Stimulated activated naive CD4-positive, alpha-beta T cell treated with Interleukin-2 at 50 U/mL for 16 hours (primary cell): ENCODE measurements around the gene HAGH.
A peak's percentile ranks its signal among the peaks of the same experiment; 100 is the strongest.

ENCODE experiments used
- DNase-seq: peaks from one replicate; lab custom pipeline; 2025; lab: John Stamatoyannopoulos, UW

HAGH gene

DNA sequence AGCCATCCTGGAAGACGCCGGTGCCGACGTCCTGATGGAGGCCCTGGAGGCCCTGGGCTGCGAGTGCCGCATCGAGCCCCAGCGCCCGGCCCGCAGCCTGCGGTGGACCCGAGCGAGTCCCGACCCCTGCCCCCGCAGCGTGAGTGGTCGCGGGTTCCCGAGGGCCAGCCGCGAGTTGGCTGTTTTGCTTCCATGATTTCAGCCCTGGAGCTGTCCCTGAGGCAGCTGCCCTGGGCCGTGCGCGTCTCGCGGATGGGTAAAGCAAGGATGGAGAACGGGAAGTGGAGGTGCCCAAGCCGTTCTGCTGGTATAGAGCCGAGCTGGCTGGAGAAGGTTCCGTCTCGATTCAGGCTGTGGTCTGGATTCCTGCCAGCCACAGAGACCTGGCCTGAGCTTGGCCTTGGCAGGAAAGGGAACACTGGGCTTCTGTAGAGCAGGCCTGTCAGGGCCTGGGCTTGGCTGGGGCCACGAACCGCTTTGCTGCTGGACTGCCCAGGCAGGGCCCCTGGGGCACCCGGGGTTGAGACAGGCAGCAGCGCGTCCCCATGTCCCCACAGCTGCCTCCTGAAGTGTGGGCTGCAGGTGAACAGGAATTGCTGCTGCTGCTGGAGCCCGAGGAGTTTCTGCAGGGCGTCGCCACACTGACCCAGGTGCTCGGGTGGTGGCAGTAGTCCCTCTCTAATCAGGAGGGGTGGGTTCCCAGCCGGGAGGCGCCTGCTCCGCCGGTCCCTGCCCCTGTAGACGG lies 52.8 kb downstream of the HAGH start:
- DNase-seq = no peak

DNA sequence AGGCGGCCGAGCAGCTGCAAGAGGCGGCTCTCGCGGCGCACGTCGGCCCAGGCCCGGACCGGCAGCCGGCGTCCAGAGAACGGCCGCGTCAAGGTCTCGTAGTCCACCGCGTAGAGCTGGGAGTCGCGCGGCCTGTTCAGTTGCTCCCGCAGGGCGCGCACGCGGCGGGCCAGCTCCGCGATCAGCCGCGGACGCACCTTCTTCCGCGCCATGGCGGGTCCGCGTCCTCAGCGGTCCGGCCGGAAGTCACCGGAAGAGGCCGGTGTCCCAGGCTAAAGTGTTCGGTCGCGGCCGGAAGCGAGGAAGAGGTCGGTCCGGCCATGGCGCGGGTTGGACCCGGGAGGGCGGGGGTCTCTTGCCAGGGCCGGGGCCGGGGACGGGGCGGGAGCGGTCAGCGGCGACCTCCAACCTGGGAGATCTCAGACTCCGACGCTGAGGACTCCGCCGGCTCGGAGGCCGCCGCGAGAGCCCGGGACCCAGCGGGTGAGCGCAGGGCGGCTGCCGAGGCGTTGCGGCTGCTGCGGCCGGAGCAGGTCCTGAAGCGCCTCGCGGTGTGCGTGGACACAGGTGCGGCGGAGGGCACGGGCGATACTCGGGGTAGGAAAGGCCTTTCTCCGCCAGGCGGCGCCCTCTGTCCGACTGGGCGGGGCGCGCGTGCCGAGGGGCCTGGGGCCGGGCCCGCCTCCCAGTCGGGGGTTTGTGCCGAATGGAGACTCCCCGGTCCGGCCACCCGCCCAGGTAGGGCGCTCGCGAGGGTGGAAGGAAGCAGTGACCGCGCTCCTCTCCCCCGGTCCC lies 53.5 kb downstream of the HAGH start, which contains the start of gene MRPS34:
TSS of gene MRPS34 (minus strand) at position 227 of the 795 bp plus-strand sequence. CDS start at position 212, 15 bp downstream.
- DNase-seq = peak; percentile 71

DNA sequence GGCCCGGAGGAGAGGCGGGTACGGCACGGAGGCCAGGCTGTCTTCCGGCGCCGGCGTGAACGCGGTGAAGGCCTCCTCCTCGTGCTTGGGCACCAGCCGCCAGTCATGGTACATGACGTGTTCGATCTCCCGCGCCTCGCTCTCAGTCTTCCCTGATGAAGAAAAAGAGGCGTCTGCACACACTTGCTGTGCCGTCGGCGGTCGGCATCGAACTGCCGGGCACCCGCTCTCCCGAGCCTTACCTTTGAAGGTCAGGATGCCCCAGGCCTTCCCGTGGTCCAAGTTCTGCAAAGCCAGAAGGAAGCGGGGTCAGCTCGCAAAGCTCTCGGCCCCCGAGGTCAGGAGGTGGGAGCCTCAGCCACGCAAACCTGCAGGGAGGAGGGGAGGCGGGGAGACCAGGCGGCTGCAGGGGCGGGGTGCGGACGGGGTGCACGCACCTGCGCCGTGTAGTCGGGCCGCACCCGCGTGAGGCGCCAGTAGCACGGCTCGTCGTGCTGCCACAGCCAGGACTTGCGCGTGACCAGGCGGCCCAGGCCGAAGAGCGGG lies 54.2 kb downstream of the HAGH start, which contains the start of gene EME2:
TSS of gene EME2 (plus strand) at position 449 of the 546 bp plus-strand sequence. CDS start 418 bp downstream, outside the sequence.
- DNase-seq = peak; percentile 50

DNA sequence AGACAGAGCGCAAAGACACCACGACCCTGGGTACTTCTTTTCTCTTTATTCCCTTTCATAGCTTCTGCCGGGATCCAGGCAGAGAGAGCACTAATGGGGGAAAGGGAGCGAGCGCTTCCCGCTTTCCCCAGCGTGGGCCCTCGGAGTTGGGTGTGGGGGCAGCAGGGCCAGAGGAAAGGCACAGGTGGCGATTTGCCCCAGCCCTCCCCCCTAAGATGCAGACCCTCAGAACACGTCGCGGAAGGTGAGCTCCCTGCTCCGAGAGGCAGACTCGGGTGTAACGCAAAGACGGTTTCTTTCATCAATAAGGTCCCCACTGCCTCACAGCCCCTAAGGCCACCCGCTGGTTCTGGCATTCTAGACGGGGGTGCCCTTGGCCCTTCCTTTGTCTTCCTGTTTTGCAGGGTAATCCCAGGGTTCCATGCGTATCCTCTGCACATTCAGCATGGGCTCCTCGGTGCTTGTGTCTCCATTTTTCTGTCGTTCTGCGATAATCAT lies 54.7 kb downstream of the HAGH start:
- no peak for DNase-seq

DNA sequence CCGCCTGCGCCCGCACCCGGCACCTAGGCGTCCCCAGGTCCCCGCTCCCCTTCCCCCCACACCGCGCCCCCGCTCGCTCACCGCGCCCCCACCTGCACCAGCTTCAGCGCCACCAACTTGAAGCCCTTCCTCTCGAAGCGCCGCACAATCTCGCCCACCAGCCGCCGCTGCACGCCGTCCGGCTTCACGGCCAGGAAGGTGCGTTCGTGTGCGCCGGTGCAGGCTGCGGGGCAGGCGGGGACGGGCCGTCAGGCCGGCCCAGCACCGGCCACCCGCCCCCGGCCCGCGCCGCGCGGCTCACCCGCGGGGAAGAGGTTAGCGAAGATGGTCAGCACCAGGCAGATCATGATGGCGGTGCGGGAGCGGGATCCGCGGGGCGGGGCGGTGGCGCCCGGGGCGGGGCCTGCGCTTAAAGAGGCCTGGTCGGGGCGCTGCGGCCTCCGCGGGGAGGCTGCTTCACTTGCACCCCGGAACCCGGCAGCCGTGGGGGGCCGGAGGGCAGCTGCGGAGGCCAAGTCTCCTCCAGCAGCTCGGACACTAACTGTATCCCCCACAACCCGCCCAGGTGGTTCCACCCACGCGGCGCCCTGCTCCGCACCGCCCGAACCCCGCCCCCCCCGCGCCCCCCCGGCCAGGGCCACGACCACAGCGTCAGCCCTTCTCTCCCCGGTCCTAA lies 55.3 kb downstream of the HAGH start, which contains the start of gene NME3:
TSS of gene NME3 (minus strand) at position 356 of the 676 bp plus-strand sequence. CDS start at position 347, 9 bp downstream.
- peak; percentile 75 for DNase-seq

DNA sequence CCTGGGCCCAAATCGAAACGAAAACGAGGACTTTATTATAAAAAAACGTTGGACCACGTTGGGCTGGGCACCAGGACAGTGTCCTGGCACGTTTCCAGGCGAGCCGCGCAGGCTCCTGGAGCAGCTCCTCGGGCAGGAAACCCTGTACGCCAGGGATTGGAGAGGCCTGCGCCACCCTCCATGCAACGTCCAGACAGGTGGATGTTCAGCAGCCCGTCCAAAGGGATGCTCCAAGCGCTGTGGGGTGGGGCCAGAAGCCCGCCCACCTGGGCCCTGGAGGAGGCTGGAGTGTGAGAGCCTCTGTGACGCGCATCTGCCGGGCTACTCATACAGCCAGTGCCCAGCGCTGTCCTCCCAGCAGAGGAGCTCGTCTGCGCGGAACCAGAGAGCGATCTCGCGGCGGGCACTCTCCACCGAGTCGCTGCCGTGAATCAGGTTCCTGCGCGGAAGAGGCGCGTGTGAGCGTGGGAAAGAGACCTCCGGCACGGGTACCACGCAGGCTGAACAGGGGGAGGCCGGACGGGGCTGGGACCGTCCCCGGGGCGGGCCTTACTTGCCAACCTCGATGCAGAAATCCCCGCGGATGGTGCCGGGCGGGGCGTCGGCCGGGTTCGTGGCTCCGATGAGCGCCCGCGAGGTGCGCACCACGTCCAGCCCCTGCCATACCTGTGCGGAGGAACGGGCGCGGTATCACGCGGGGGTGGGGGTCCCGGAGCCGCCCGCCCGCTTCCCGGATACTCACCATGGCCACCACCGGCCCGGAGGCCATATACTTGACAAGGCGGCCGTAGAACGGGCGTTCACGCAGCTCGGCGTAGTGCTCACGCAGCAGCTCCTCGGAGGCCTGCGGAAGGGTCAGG lies 56.1 kb downstream of the HAGH start:
- DNase-seq = peak; percentile 49

DNA sequence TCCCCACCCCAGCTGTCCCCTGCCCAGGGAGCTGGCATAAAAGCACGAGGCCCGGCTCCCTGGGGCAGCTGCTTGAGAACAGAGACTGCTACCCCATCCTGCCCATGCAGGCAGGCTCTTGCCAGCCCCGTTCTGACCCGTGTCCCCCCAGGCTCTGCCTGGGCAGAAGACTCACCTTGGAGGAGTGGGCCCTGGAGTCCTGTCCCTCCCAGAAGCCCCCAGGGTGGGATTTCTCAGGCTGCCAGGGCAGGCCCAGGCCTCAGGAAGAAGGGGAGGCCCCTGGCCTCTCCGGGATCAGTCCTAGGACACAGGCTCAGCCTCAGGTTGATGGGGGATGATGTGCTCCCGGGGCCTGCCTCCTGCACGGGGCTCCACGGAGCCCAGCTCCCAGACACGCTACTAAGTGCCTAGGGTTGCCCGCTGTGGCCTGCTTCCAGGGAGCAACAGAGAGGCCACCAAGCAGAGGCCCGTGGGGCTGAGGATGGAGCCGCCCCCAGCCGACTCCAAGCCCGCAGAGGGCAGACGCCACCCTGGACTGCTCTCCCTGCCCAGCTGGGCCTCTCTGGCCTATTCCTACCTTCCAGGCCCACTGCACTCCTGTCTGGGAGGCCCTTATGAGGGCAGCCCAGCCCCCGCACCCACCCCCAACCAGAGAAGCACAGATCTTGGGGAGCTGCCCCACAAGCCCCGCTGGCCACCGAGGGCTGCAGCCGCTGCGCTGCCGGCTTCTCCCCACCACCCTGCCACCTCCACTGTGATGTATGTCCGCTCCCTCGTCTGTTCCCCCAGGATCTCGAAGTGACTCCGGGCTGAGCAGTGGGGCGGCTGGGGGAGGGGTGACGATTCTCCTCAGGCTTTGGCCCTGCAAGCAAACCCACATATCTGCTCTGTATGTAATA lies 57.0 kb downstream of the HAGH start:
- DNase-seq = no peak

DNA sequence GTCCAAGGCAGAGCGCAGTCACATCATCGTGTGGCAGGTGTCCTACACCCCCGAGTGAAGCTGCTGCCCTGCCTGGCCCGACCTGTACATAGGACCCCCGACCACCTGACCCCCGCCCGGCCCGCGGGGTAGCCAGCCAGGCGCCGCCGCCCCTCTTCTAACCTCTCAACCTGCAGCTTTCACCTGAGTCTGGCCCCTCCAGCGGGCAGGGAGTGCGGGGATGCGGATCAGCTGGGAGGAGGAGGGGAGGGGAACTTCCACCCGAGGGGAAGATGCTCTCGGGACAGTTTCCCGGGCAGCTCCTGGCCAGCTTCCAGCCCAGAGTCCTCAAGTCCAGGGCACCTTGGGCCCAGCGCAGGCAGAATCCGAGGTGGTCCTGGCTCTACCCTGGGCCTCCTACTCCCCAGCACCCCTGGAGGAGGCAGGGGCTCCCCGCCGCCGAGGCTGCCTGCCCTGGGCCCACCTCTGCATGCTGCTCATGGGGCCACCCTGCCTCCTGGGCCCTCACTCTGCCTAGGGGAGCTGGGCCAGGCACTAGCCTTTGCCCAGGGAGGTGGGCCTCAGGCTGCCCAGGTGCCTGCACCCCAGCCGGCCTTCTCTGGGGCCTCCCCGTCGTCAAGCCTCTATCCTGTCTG lies 57.7 kb downstream of the HAGH start:
- no peak for DNase-seq

DNA sequence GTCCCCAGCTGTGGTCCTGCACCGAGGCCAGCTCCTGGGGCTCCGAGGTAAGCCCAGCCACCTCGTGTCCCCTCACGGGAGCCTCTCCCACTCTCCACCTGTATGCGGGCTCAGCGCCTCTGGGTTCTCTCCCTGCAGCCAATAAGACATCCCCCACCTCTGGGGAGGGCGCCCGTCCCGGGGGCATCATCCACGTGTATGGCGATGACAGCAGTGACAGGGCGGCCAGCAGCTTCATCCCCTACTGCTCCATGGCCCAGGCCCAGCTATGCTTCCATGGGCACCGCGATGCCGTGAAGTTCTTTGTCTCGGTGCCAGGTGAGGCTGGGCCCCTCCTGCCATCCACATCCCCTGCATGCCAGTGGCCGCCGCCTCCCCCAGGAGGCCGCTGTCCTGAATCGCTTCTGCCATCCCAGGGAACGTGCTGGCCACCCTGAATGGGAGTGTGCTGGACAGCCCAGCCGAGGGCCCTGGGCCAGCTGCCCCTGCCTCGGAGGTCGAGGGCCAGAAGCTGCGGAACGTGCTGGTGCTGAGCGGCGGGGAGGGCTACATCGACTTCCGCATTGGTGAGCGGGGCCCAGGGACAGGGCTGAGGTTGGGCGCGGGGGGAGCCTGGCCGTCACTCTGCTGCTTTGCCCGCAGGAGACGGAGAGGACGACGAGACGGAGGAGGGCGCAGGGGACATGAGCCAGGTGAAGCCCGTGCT lies 58.4 kb downstream of the HAGH start:
- no peak for DNase-seq

DNA sequence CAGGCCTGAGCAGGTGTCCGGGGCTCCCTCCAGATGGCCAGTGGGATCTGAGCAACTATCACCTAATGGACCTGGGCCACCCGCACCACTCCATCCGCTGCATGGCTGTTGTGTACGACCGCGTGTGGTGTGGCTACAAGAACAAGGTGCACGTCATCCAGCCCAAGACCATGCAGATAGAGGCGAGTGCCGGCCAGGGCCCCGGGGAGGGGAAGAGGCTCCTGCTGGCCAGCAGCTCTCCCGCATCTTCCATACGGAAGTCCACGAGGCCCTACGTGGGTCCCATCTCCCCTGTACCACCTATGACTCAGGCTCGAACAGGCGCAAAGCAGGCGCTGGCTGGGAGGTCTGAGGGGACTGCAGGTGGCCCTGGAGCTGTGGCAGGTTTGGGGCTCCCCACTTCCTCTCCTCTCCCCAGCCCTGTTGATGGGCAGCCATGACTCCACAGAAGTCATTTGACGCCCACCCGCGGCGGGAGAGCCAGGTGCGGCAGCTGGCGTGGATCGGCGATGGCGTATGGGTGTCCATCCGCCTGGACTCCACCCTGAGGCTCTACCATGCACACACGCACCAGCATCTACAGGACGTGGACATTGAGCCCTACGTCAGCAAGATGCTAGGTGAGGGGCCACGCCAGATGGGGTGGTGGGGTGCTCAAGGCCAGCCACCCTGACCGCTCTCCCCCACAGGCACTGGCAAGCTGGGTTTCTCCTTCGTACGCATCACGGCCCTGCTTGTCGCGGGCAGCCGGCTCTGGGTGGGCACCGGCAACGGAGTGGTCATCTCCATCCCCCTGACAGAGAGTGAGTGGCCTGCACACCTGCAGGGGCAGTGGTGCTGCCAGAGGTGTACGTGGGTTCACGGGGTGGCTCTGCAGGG lies 59.3 kb downstream of the HAGH start:
- DNase-seq = no peak

DNA sequence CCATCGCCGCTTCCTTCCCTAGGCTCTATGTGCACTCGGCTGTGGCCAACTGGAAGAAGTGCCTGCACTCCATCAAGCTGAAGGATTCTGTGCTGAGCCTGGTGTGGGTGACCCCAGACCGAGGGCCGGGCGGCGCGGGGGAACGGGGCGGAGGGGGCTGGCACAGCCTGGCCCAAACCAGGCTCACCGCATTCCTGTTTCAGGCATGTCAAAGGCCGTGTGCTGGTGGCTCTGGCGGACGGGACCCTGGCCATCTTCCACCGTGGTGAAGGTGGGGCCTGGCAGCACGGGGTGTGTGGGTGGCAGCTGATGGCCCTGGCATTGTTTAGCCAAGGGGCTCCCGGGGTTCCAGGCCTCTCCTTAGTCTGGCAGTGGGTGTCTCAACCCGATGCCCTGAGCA lies 59.9 kb downstream of the HAGH start:
- no peak for DNase-seq

DNA sequence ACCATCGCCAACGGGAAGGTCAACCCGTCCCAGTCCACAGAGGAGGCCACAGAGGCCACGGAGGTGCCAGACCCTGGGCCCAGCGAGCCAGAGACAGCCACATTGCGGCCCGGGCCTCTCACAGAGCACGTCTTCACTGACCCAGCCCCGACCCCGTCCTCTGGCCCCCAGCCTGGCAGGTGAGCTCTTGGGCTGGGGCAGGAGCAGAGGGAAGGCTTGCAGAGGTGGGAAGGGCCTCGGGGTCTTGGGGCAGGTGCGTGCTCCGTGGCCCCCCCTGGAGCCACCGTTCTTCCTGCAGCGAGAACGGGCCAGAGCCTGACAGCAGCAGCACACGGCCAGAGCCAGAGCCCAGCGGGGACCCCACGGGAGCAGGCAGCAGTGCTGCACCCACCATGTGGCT lies 60.4 kb downstream of the HAGH start:
- DNase-seq = no peak

DNA sequence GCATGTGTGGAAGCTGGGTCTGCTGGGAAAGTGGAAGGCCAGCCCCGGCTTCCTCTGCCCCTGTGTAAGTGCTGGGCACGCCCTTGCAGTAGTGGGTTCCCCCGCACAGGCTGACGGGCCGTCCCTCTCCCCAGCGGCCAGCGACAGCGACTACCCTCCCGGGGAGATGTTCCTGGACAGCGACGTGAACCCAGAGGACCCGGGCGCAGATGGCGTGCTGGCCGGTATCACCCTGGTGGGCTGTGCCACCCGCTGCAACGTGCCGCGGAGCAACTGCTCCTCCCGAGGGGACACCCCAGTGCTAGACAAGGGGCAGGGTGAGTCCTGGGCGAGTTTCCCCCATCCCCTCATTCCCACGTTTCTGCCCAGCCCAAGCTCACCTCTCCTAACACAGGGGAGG lies 60.8 kb downstream of the HAGH start:
- no peak for DNase-seq

DNA sequence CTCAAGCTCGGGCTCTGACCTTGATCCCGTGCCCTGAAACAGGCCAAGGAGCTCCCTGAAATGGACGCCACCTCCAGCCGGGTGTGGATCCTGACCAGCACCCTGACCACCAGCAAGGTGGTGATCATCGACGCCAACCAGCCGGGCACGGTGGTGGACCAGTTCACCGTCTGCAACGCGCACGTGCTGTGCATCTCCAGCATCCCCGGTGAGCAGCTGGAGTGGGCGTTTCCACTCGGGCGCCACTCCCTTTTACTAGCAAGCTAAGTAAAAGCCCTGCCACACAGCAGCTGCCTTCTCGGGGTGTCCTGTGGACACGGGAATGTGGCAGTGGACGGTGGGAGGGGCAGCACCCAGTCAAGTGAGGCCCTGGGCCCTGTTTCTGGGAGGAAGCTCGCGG lies 61.7 kb downstream of the HAGH start:
- DNase-seq = no peak

DNA sequence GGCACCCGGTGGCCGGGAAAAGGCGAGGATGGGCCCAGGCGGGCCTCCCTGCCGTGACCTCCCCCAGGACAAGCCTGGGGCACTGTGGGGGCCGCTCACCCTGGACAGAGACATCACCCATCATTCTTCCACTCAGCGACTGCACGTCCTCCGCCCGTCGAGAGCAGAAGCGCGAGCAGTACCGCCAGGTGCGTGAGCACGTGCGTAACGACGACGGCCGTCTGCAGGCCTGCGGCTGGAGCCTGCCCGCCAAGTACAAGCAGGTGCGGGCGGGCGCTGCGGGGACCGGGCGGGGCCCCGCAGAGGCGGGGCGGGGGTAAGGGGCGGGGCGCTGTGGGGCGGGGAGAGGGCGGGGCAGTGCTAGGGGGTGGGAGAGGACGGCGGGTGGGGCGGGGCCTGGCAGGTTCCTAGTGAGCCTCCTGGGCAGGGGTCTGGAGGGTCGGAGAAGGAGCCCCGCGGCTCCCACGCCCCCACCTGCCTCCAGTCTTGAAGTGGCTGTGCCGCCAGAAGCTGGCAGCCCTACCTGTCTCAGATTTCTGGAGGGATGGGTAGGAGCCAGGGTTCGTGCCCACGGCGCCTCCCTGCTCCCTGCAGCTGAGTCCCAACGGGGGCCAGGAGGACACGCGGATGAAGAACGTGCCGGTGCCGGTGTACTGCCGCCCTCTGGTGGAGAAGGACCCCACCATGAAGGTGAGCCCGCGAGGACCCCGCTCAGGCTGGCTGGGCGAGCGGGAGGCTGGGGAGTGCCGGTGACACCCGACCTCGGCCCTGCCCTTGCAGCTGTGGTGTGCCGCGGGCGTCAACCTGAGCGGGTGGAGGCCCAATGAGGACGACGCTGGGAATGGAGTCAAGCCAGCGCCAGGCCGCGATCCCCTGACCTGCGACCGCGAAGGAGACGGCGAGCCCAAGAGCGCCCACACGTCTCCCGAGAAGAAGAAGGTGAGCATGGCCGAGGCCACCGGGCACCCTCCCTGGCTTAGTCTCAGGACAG lies 62.8 kb downstream of the HAGH start:
- no peak for DNase-seq

DNA sequence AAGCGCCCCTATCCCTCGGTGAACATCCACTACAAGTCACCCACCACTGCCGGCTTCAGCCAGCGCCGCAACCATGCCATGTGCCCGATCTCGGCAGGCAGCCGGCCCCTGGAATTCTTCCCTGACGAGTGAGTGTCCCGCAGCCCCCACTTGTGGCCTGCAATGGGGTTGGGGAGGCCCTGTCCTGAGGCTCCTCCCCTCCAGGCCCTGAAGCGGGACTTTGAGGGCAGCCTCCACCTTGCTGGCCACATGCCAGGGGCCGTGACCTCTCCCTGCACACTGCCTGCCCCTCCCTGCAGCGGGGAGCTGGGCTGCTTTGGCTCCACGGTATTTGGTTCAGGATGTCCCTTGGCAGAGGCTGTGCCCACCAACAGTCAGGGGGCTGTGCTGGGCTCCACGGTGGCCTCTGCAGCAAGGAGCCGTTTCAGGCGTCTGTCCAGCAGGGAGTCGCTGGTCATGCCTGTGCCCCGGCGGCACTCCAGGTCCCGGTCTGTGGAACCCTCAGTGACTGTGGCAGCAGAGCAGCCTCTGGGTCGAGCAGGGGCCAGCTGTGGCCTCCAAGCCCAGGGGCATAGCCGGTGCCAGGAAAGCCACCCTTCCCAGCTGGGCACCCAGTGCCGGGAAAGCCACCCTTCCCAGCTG lies 63.6 kb downstream of the HAGH start:
- no peak for DNase-seq
